ENCODE data around the gene DOCK11.
"Not testable (repeated sequence)": the region's sequence is repeated elsewhere in the genome, so short reads cannot be mapped to it uniquely, and the experiment has no call there.

DOCK11 gene

DNA sequence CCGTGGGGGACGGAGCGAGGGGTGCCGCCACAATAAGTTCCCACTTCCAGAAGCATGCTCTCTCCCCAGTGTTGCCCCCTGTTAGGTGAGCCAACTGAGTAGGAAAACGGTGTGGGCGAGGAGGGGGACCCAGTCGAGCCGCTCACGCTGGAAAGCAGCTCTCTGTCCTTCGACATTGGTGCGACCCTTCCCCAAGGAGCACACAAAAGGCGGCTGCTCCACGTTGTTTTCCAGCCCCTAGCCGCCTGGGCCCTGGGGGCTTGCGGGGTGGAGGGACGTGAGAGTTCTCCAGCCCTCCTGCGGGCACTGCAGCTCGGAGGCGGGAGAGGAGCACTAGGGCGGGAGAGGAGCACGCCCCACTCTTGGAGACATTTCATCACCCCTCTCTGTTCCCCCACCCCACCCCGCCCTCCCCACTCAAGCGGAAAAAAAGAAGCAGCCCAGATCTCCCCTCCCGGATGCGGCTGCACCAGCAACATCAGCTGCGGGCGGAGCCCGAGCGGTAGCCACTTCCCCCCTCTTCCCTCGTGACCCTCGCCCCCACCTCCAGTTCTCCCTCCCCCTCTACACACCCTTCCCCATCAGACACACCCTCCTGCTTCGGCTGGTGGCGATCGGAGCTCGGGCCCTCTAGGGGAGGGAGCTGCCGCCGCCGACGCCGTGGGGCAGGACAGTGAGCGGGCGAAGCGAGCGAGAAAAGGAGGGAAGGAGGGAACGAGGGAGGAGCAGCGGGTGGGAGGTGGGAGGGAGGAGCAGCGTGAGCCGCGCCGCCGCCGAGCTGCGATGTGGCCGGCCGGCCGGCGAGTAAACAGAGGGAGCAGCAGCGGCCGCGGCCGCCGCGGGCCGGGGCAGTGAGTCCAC, at the start of gene DOCK11:
Gene DOCK11, plus strand, starts transcription at position 755 of the 861 bp plus-strand sequence. CDS start 157 bp downstream, outside the sequence.
- TF ChIP-seq ZNF274 (IDR thresholded peaks at IDR 0.05; ENCODE audit: low read depth, low read length): no peak
- H3K4me3 ChIP-seq (ENCODE audit: low read length): peak within 1 kb of the TSS; percentile 77

DNA sequence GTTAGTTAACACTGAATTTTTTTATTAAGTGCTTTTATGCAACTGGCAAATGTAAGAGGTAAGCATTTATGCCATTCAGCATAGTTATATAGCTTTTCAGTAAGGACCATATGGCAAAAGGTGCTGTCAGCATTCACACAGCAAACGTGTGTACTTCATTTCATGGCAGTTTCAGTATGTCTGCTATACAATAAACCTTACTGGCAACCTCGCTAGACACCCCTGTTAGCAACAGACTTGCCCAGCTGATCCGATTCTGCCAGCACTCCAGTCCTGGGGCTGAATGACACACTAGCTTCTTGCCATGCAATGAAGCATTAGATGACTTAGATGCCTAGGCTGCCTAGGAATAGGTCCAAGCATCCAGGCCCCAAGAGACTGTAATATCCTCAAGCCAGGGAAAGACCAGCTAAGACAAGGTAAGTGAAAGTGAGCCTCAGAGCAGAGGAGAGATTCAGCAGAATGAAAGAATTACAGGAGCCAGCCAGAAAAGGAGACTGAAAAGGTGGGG, 47.3 kb upstream of the DOCK11 start:
- TF ChIP-seq ZNF274 (IDR thresholded peaks at IDR 0.05; ENCODE audit: low read depth, low read length): no peak
- no peak overlapping the region for H3K4me3 ChIP-seq (ENCODE audit: low read length)

- no peak for TF ChIP-seq ZNF274 (IDR thresholded peaks at IDR 0.05; ENCODE audit: low read depth, low read length)
- no peak overlapping the region for H3K4me3 ChIP-seq (ENCODE audit: low read length)
These were observed 40.6 kb upstream of the DOCK11 start for GRCh38 chrX:118455013-118455412.

DNA sequence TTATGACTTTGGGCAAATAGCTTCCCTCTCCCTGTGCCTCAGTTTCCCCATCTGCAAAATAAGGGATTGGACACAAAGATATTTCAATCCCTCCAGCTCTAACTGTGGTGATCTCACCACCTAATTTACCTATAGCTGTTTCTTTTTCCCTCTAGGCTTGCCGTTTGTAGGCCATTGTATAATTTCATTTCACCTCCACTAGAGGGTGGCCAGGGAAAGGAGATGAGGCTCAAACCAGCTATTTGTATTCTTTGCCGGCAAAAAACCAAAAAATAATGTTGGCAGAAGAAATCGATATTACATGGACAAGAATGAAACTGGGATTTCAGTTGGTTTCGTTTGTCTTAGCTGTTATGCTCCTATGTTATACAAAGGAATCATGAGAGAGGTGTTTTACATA, 36.1 kb upstream of the DOCK11 start:
- no peak for TF ChIP-seq ZNF274 (IDR thresholded peaks at IDR 0.05; ENCODE audit: low read depth, low read length)
- H3K4me3 ChIP-seq (ENCODE audit: low read length): no peak overlapping the region

DNA sequence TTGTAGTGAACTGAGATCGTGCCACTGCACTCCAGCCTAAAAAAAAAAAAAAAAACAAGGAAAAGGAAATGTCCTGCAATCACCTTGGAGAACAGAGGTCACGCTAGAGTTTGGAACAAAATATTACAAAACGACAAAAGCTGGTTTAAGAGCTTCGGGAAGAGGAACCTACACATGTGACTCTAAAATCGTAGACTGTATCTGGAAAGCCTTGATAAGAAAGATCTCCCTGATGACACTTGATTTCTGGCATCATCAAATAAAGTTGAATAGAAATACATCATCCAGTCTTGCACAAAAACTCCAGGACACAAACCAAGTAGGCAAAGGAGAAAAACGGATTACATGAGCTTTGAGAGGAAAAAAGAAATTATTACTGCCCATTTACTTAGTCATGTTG, 31.1 kb upstream of the DOCK11 start:
- H3K4me3 ChIP-seq (ENCODE audit: low read length): no peak overlapping the region
- TF ChIP-seq ZNF274 (IDR thresholded peaks at IDR 0.05; ENCODE audit: low read depth, low read length): no peak

DNA sequence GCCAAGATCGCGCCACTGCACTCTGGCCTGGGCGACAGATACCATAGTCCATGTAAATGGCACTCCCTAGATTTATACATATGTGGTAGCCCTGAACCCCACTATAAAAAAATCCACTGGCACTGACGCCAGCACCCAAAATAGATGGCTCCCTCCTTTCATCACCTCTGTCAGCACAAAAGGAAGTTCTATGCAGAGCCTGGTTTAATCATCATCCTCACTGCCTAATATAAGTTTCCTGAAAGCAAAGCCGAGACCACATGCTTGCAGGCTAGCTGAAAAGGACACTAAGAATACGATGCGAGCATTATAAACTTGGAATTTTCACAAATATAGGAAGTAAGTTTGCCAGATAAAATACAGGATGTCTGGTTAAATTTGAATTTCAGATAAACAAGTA, 27.5 kb upstream of the DOCK11 start:
- no peak overlapping the region for H3K4me3 ChIP-seq (ENCODE audit: low read length)
- no peak for TF ChIP-seq ZNF274 (IDR thresholded peaks at IDR 0.05; ENCODE audit: low read depth, low read length)

- not testable (repeated sequence) for H3K4me3 ChIP-seq (ENCODE audit: low read length)
These were observed 24.8 kb upstream of the DOCK11 start for GRCh38 chrX:118470721-118471347.

- TF ChIP-seq ZNF274 (IDR thresholded peaks at IDR 0.05; ENCODE audit: low read depth, low read length): no peak
- H3K4me3 ChIP-seq (ENCODE audit: low read length): no peak overlapping the region
These were observed 21.0 kb upstream of the DOCK11 start for GRCh38 chrX:118474586-118474985.

- H3K4me3 ChIP-seq (ENCODE audit: low read length): no peak overlapping the region
- no peak for TF ChIP-seq ZNF274 (IDR thresholded peaks at IDR 0.05; ENCODE audit: low read depth, low read length)
These were observed 19.7 kb upstream of the DOCK11 start for GRCh38 chrX:118475903-118476302.

GRCh38 chrX:118480172-118480571, 15.4 kb upstream of the DOCK11 start:
- no peak for TF ChIP-seq ZNF274 (IDR thresholded peaks at IDR 0.05; ENCODE audit: low read depth, low read length)
- H3K4me3 ChIP-seq (ENCODE audit: low read length): no peak overlapping the region

GRCh38 chrX:118482384-118482783, 13.2 kb upstream of the DOCK11 start:
- H3K4me3 ChIP-seq (ENCODE audit: low read length): not testable (repeated sequence)

GRCh38 chrX:118484216-118484903, 11.3 kb upstream of the DOCK11 start:
- no peak for TF ChIP-seq ZNF274 (IDR thresholded peaks at IDR 0.05; ENCODE audit: low read depth, low read length)

DNA sequence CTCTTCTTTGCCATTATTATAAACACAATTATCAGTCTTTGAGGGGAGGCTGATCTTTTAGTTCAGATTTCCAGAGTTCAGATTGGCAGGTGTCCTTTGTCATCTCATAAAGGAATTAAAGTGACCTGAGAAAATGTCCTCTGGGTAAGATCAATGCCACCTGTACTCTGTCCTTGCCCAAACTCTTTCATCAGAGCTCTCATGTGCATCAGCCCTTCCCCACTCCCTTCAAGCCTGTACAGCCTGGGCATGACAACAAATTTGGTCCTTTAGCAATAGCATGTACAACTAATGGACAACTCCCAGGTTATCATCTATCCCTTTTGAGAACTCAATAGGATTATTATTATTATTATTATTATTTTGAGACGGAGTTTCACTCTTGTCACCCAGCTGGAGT, 8.9 kb upstream of the DOCK11 start:
- H3K4me3 ChIP-seq (ENCODE audit: low read length): not testable (repeated sequence)

More at GRCh38 chrX:118484216-118484903, 11.3 kb upstream of the DOCK11 start:
- no peak overlapping the region for H3K4me3 ChIP-seq (ENCODE audit: low read length)

- TF ChIP-seq ZNF274 (IDR thresholded peaks at IDR 0.05; ENCODE audit: low read depth, low read length): no peak
- H3K4me3 ChIP-seq (ENCODE audit: low read length): no peak overlapping the region
These were observed 2.6 kb upstream of the DOCK11 start for GRCh38 chrX:118493016-118493415.
